GM21717 (cell line): ENCODE data around the gene PDPK1.

Experiments used
- ATAC-seq: cut with Tn5 transposase; IDR thresholded peaks from one replicate; pipeline ENCODE4 v1.9.1; 2021; ENCODE audit warnings: mild to moderate bottlenecking, moderate library complexity; ENCODE audit not compliant: unreplicated experiment

Gene PDPK1

DNA sequence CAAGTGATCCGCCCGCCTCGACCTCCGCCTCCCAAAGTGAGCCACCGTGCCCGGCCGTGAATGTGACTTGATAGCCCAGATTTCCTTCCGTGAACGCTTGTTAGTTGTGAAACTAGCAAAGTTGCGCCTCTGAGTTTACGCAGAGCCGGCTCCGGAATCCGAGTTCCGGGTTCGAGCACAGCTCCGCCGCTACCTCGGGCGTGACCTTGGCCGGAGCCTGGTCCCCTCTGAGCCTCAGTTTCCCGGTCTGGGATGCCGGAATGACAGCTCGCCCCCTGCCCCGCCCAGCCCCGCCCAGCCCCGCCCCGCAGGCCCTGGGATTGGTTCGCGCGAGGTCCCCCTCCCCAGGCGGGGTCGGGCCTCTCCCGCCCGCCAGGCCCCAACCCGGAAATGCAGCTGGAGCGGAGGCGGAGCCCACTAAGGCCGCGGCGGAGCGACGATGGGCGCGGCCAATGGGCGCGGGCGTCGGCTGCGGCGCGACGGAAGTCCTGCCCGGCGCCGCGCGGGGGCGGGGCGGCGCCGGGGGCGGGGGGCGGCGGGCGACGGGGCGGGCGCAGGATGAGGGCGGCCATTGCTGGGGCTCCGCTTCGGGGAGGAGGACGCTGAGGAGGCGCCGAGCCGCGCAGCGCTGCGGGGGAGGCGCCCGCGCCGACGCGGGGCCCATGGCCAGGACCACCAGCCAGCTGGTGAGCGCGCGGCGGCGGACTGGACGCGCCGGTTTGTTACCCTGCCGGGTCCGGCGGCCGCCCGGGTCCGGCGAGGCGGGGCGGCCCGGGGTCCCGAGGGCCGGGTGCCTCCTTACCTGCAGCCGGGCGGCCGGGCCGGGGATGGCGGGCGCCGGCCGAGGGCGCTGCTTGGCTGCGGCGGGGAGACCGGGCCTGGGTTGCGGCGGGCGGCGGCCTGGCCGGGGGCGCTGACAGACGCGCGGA, at the start of gene PDPK1:
Gene PDPK1 (plus strand): TSS at position 571 of the 929 bp plus-strand sequence. CDS start 92 bp downstream, at position 663.
- ATAC-seq = peak; percentile 68

DNA sequence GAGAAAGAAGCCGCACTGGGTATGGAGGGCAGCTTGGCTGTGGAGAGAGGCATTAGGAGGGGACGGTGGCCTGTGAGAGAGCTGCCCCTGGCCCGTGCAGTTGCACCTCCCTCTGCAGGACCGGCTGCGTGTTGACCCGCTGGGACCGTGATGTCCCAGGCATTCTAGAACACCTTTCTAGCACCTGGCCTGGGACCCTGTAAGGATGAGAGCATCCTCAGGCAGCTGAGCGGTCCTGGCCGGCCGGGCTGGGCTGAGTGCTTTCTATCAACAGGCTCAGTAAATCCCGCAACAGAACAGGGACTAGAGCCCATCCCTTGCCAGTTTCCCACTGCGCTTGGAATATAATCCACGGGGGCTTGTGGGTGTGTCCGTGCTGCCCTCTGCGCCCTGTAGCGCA, 48.2 kb upstream of the PDPK1 start:
- ATAC-seq = no peak

DNA sequence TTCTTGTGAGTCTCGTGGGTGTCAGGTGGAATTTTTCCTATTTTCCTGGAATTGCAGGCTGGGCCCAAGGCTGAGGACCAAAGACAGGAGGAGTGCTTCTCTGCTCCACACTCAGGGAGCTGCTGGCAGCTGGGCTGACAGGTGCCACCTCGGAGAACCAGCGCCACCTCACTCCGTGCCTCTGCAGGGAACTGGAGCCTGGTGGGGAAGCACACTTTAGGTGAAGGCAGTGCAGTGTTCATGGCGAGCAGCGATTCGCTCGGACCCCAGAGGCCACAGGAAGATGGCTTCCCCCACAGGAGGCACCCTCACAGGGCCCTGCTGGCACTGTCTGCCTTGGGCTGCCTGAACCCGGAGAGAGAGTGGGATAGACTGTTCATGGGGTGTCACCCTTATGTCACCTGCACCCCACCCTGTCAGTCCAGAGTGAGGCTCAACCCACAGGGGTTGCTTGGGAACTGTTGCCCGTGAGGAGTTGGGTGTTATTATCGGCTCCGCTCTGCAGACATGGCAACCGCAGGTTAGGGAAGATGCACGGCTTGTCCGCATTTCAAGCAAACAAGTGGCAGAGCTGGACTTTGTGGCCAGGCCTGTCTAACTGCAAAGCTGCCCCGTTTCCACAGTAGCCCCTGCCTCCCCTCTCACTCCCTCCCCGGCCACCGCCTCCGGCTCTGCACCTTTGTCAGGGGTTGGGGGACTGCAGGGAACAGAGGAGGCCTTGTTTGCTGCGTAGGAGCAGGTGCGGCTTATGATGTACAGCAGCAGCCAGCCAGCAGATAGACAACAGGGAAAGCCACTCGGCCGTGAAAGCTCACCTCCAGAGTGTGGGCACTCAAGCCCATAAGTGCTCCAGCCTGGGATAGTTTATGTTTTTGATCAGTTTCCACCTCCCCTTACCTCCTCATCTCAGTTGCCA, 47.4 kb upstream of the PDPK1 start:
- ATAC-seq = no peak

DNA sequence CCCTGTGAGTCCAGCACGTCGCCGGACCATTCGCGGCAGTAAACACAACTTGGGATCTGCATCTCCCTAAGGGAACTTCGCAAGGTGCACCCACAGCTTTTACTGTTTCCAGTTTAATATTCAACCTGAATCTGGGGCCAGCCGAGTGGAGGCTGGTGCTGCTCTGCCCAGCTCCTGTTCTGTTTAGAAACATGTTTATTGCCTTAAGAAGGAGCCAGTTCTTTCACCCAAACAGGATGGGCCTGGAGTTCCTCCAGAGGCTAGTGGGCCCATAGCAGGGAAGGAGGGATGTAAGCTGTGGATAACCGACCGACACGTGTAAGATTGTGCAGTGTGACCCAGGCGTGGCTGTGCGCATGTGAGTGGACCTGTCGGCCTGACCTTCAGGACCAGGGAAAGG, 45.5 kb upstream of the PDPK1 start:
- ATAC-seq = no peak

DNA sequence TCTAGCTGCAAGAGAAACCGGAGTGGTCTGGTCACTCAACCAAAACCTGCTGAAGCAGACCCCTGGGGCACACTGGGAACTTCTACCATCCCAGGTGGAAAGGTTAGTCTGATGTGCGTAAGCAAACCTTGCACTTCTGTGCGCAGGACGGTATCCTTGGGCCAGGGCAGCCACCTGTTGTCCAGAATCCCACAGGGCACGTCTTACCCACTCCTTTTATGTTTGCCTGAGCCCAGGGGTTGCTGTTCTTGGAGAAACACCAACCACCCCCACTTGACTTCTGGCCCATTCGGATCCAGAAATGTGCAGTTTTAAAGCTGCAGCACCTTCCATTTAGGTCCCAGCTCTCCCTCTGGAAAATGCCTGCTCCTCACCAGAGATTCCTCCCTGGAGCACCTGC, 44.2 kb upstream of the PDPK1 start:
- no peak for ATAC-seq

DNA sequence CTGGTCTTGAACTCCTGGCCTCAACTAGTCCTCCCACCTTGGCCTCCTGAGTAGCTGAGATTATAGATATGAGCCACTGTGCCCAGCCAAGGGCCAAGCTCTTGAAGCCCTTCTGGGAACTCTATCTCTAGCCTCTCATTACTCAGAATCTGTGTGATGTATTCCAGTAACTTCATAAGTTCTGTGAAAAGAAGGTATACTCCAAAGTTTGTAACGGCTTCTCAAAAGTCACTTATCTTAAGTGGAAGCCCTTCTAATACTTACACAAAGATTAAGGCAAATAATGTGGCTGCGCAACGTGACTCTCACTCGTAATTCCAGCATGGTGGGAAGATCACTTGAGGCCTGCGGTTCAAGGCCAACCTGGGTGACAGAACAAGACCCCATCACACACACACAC, 43.2 kb upstream of the PDPK1 start:
- ATAC-seq = no peak

DNA sequence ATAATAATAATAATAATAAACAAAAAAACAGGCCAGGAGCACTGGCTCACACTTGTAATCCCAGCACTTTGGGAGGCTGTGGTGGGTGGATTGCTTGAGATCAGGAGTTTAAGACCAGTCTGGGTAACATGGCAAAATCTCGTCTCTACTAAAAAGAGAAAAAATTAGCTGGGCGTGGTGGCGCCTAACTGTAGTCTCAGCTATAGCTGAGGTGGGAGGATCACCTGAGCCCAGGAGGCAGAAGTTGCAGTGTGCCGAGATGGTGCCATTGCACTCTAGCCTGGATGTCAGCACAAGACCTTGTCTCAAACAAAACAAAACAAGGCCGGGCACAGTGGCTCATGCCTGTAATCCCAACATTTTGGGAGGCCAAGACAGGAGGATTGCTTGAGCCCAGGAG, 42.8 kb upstream of the PDPK1 start:
- no peak for ATAC-seq

DNA sequence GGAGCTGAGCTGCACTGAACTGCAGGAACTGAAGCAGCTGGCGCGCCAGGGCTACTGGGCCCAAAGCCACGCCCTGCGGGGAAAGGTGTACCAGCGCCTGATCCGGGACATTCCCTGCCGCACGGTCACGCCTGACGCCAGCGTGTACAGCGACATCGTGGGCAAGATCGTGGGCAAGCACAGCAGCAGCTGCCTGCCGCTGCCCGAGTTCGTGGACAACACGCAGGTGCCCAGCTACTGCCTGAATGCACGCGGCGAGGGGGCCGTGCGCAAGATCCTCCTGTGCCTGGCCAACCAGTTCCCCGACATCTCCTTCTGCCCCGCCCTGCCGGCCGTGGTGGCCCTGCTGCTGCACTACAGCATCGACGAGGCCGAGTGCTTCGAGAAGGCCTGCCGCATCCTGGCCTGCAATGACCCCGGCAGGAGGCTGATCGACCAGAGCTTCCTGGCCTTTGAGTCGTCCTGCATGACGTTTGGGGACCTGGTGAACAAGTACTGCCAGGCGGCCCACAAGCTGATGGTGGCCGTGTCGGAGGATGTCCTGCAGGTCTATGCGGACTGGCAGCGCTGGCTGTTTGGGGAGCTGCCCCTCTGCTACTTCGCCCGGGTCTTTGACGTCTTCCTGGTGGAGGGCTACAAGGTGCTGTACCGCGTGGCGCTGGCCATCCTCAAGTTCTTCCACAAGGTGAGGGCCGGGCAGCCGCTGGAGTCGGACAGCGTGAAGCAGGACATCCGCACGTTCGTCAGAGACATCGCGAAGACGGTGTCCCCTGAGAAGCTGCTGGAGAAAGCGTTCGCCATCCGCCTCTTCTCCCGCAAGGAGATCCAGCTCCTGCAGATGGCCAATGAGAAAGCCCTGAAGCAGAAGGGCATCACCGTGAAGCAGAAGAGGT, 41.4 kb upstream of the PDPK1 start:
- ATAC-seq = no peak

DNA sequence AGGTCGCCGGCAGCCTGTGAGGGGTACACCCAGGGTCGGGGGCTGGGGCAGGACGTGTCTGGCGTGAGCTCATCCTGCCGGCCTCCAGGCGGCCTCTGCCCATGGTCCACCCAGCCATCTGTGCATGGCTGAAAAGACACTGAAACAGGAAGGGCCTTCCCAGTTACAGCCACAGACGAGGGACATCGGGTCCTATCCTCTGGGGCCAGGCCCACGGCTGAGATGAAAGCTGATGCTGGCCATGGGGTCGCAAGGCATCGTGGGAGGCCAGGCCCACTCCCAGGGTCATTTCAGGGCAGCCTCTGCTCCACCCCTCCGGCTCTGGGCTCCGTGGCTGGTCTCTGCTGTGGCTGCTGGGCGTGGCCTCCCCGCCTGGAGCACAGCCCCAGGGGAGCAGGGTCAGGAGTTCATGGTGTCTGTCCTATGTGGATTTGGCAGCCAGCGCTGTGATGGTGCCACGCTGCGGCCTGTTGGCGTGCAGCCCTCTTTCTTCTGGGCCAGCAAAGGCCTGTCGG, 40.6 kb upstream of the PDPK1 start:
- ATAC-seq = no peak

DNA sequence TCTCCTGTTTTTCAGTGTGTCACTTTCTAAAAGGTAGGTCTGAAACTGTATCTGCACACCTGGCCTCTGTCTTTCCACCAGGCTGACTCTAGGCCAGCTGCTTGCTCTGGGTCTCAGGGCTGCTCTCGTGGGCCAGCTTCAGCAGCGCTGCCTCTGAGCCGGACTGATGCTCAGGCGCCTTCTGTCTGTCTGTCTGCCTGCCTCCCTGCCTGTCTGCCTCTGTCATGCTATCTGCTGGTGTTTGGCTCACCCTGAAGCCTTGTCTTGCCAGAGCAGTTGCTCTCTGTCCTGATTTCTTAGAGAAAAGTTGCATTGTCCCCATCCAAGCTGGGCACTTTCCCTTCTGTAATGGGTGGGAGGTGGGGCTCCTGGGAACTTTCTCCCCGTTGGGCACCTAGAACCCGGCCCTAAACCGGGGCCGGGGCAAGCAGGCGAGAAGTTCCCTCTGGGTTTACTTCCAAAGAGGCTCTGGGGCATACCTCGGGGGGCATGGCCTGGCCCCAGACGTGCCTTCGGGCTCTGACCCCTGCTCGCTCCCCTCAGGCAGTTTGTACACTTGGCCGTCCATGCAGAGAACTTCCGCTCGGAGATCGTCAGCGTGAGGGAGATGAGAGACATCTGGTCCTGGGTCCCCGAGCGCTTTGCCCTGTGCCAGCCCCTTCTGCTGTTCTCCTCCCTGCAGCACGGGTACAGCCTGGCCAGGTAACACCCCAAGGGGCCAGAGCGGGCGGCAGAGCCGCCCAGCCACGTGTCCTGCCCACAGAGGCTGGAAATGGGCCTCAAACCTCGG, 39.9 kb upstream of the PDPK1 start:
- ATAC-seq = no peak

DNA sequence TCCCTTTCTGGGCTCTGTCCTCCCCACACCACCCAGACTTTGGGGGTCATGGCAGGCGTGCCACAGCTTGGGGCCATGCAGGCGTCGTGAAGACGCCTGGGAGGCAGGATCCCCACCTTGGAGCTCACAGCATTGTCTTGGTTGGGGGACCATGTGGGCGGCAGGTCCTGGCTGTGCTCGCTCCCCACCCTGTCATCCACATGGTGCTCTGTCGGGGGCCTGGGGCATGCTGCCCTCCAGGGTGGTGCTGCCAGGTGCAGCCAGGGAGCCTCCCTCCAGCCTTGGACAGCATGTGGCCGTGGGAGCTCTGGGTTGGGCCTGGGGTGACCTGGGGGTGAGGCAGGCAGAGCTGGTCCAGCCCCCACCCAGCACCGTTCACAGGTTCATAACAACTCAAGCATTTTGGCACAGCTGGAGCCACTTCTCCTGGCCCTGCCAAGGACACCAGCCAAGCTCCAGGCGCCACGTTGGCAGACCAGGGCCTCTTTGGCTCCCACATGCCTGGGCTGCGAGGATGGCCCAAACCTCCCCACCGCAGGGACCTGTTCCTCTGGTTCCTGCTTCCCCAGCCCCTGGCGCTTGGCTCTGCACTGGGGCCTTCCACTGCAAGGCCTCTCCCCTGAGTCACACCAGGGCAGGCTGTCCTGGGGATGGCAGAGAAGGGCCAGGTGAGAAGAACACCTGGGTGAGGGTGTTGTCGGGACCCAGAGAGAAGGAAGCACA, 39.1 kb upstream of the PDPK1 start:
- no peak for ATAC-seq

DNA sequence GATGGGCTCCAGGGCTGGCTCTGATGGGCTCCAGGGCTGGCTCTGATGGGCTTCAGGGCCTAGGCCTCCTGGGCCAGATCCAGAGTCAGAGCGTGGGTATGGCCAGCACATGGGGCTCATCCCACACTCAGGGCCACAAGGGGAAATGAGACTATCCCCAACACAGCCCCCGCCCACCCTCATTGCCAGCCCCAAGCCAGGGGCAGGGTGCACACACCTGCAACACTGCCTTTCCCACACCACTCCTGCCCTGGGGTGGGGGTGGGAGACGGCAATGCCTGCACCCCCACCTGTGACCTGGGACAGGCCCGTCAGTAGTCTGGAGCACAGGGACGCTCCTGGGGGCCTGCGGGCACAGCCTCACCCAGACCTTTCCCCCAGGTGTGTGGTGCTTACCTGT, 38.4 kb upstream of the PDPK1 start:
- no peak for ATAC-seq

DNA sequence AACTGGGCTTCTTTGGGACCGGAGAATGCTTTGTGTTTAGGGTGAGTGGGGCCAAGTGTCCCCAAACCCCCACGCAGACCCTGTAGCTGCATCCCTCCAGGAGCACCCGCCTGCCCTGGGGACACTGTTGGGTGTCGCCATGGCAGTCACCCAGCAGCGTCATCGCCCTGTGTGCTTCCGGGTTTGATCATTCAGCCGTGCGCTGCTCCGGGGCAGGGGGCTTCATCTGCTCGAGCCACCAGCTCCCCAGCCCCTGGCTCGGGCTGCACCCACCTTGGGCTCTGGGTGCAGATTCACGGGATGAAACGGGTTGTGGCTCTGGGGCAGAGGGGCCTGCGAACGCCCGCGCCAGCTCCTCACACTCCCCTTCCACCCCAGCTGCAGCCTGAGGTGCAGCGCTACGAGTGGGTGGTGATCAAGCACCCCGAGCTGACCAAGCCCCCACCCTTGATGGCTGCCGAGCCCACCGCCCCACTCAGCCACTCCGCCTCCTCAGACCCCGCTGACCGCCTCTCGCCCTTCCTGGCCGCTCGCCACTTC, 37.9 kb upstream of the PDPK1 start:
- ATAC-seq = no peak

DNA sequence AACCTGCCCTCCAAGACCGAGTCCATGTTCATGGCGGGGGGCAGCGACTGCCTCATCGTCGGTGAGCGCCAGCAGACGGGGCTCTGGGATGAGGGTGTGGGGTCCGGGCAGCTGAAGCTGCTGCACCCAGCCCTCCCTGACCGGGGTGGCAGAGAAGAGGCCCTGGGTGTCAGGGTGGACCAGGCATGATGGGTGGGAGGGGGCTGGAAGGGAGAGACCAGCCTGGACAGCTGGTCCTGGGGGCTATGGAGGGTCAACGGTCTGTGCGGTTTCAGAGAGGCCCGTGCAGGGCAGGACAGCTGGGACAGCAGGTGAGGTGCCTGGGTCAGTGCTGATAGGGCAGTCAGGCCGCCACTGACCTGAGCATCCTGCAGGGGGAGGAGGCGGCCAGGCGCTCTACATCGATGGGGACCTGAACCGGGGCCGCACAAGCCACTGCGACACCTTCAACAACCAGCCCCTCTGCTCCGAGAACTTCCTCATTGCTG, 37.3 kb upstream of the PDPK1 start:
- ATAC-seq = no peak

DNA sequence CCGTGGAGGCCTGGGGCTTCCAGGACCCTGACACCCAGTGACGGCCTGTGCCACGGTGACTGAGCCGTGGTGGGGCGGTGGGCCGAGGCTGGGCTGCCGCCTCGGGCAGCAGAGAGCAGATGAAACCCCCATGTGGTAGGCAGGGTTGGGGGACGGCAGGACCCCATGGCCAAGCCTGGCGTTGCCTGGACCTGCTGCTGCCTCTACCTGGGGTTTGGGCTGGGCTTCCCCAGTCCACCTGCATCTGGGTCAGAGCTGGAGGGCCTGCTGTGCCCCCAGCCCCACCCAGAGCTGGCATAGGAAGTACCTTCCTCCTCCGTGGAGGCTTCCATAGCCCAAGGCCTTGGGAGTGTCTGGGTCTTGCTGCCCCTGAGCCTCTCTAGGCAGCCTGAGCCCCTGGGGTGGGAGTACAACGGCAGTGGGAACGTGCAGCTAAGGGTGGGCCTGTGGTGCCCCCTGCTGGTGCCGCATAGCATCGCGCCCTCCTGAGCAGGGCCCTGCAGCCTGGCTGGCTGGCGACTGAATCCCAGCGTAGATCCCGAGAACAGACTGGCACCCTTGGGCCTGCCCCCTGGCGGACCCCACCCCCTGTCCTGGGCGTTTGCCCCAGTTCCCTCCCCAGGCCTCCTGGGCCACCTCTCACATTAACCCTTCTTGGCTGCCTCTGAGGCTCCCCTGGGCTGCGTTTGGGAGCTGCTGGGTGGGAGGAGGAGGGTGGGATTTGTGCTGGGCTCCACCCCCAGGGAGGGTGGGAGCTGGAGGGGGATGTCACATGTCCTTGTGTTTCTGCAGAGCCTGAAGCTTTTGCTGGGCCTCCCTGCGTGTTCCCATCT, 36.7 kb upstream of the PDPK1 start:
- ATAC-seq = no peak

DNA sequence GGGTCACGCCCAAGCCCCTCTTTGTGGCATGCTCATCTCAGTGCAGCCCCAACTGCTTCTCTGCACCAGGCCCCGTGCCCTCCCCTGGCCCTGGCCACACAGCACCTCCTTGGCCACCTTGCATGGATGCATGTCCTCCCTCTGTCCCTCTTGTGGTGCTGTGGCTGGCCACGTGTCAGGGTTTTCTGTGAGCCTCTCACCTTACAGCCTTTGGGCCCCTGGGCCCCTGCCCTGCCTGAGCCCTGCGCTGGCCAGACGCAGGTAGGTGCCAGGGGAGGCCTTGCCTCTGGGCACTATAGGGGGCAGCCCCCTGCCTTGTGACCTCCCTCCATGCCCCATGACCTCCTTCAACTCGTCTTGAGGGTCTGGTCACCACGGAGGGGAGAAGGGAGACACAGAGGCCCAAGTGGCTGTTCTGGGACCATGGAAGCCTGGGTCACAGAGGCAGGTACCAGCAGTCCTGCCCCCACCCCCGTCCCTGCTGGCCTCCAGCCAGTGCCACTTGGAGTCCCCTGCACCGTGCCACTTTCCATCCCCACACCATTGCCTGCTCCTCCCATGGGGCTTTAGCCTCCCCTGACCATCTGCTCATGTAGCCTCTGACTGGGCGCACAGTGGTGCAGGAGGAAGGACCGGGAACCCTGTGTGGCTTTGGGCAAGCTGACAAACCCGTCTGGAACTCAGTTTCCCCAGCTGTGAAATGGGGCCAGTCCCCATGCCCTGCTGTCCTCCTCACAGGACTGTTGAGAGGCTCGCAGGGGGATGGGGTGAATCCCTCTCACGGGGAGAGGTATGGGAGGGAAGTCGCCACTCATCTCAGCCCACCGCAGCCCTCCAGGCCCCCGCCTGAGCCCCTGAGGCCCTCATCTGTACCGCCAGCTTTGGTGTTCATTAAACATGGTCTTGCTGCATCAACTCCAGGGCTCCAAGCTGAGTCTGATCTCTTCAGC, 35.6 kb upstream of the PDPK1 start:
- no peak for ATAC-seq

DNA sequence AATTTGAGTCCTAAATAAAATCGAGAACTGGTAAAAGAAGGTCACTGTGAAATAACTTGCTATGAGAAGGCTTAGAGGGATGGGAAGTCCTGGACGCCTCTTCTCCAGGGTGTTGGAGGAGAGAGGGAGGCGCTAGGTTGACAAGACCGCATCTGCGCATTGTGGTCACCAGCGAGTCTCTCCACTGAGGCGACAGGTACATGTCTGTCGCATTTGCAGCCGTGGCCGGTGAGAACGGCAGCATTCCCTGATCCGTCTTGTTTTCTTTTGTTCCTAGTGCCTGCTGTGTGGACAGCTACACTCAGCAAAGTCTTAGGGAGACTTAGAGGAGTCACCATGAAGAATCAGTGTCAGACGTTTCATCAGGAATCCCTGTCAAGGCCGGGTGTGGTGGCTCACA, 32.1 kb upstream of the PDPK1 start:
- no peak for ATAC-seq
